A549 (cell line): ENCODE measurements around the gene SYS1. TPM values are rescaled to one million over a fixed set of nuclear protein-coding genes. Genes with fewer than 3 reads are reported as not detected.

Source experiments
- ATAC-seq, 2 experiments: fragments of 200-7000 bp in 1 of 2; fragments of >200 bp in 1 of 2; cut with Nextera tagmentation in 1 of 2; cut with Tn5 transposase in 1 of 2; 3 replicates each; pipeline versions ENCODE4 v1.8.0 to v1.9.1; 2018 to 2020; ENCODE audit warnings: mild to moderate bottlenecking in 1 of 2, moderate library complexity in 1 of 2
- CTCF ChIA-PET: fragments of 300-600 bp; sonication (Branson Sonifier 250); formaldehyde crosslinking; extraction: SDS; loops from one replicate; lab custom pipeline; 2021; ENCODE audit warnings: antibody characterized with exemption, inconsistent platforms; lab: Yijun Ruan, JAX
- POLR2A ChIA-PET: fragments of 350-600 bp; formaldehyde crosslinking; extraction: SDS; loops from one replicate; lab custom pipeline; 2021; ENCODE audit warnings: antibody characterized with exemption, inconsistent platforms; lab: Yijun Ruan, JAX
- DNase-seq, 2 experiments: peaks; one replicate each; pipeline versions ENCODE4 v3.0.0 to v3.0.0-alpha.2; 2011 to 2016; ENCODE audit warnings: low read depth in 1 of 2, low spot score in 1 of 2
- FAIRE-seq: peaks from 2 replicates; lab custom pipeline; 2011; peaks lifted over from hg19 to GRCh38; lab: Jason Lieb, UNC
- H3K27ac ChIP-seq, 2 experiments: fragments of >200 bp; sonication (Bioruptor Twin); formaldehyde crosslinking; 3 replicates each; pipeline ENCODE4 v1.5.1; 2016 to 2017
- H3K4me1 ChIP-seq: fragments of >200 bp; sonication (Bioruptor Twin); formaldehyde crosslinking; 3 replicates; pipeline ENCODE4 v1.6.1; 2016
- H3K4me2 ChIP-seq: fragments of >200 bp; sonication (Bioruptor Twin); formaldehyde crosslinking; 3 replicates; pipeline ENCODE4 v1.6.1; 2016
- H3K4me3 ChIP-seq: fragments of >200 bp; sonication (Bioruptor Twin); formaldehyde crosslinking; 3 replicates; pipeline ENCODE4 v1.5.1; 2016
- H3K9me3 ChIP-seq: fragments of >200 bp; sonication (Bioruptor Twin); formaldehyde crosslinking; 3 replicates; pipeline ENCODE4 v1.6.1; 2016
- CBX8 ChIP-seq: fragments of 200-600 bp; sonication (generic); IDR thresholded peaks from 2 replicates; pipeline ENCODE4 v1.6.1; 2016
- EHMT2 ChIP-seq: fragments of 200-600 bp; sonication (generic); IDR thresholded peaks from 2 replicates; pipeline ENCODE4 v1.6.1; 2016; ENCODE audit warnings: antibody characterized with exemption, low read depth, mild to moderate bottlenecking, moderate library complexity
- ESRRA ChIP-seq: fragments of 150-350 bp; IDR thresholded peaks from 2 replicates; pipeline ENCODE4 v1.6.1; 2014; ENCODE audit warnings: mild to moderate bottlenecking, low read length, borderline replicate concordance
- FOSB ChIP-seq: fragments of 250-450 bp; sonication (Bioruptor Pico); IDR thresholded peaks from 2 replicates; pipeline ENCODE4 v1.5.0; 2020; ENCODE audit warnings: mild to moderate bottlenecking, moderate library complexity
- FOSL2 ChIP-seq, 2 experiments: fragments of 450-650 bp in 1 of 2; fragments of >200 bp in 1 of 2; sonication (Bioruptor Twin) in 1 of 2; formaldehyde crosslinking; IDR thresholded peaks; 2 replicates each; pipeline versions ENCODE4 v1.5.0 to v1.6.1; 2016 to 2020; ENCODE audit warnings: mild to moderate bottlenecking in 1 of 2, moderate library complexity in 1 of 2
- HDAC2 ChIP-seq: fragments of 200-600 bp; sonication (generic); IDR thresholded peaks from 2 replicates; pipeline ENCODE4 v1.6.1; 2016
- HOXB5 ChIP-seq: fragments of 250-450 bp; sonication (Bioruptor Pico); IDR thresholded peaks from 2 replicates; pipeline ENCODE4 v1.5.0; 2020; ENCODE audit warnings: mild to moderate bottlenecking, moderate library complexity
- MAZ ChIP-seq: fragments of 150-350 bp; IDR thresholded peaks from 2 replicates; pipeline ENCODE4 v1.6.1; 2014; ENCODE audit warnings: antibody characterized with exemption, low read depth, low read length, borderline replicate concordance
- MYC ChIP-seq: IDR thresholded peaks from 2 replicates; pipeline ENCODE4 v1.6.1; 2012; ENCODE audit warnings: mild to moderate bottlenecking, inconsistent platforms, low read length, improper control_type of control experiment, borderline replicate concordance
- NFE2L2 ChIP-seq: fragments of 150-350 bp; conservative IDR thresholded peaks from 2 replicates; pipeline ENCODE4 v1.6.1; 2014; ENCODE audit warnings: low read length
- NPAS2 ChIP-seq: fragments of 250-450 bp; sonication (Bioruptor Pico); IDR thresholded peaks from 2 replicates; pipeline ENCODE4 v1.8.0; 2022; ENCODE audit warnings: mild to moderate bottlenecking, moderate library complexity, borderline replicate concordance
- POLR2AphosphoS2 ChIP-seq: conservative IDR thresholded peaks from 2 replicates; pipeline ENCODE4 v1.6.1; 2012; ENCODE audit warnings: low read length, improper control_type of control experiment, inconsistent platforms
- RARB ChIP-seq: fragments of 250-450 bp; sonication (Bioruptor Pico); IDR thresholded peaks from 2 replicates; pipeline ENCODE4 v1.8.0; 2021; ENCODE audit warnings: mild to moderate bottlenecking, moderate library complexity
- RCOR1 ChIP-seq: fragments of 150-350 bp; IDR thresholded peaks from 2 replicates; pipeline ENCODE4 v1.6.1; 2014; ENCODE audit warnings: antibody characterized with exemption, low read length, low read depth
- RFX5 ChIP-seq: fragments of 450-650 bp; IDR thresholded peaks from 2 replicates; pipeline ENCODE4 v1.7.1; 2014; ENCODE audit warnings: antibody characterized with exemption, mild to moderate bottlenecking, moderate library complexity
- TFCP2L1 ChIP-seq: fragments of 250-450 bp; sonication (Bioruptor Pico); IDR thresholded peaks from 2 replicates; pipeline ENCODE4 v1.5.0; 2021; ENCODE audit warnings: mild to moderate bottlenecking
- TP53 ChIP-seq: fragments of 250-450 bp; sonication (Bioruptor Pico); IDR thresholded peaks from 2 replicates; pipeline ENCODE4 v1.5.0; 2021; ENCODE audit warnings: mild to moderate bottlenecking, moderate library complexity
- ZC3H11A ChIP-seq: fragments of 450-650 bp; IDR thresholded peaks from 2 replicates; pipeline ENCODE4 v1.6.1; 2014; ENCODE audit warnings: antibody characterized with exemption, mild to moderate bottlenecking
- ZFP36 ChIP-seq: fragments of 450-650 bp; IDR thresholded peaks from 2 replicates; pipeline ENCODE4 v1.6.1; 2014; ENCODE audit warnings: borderline replicate concordance; ENCODE audit not compliant: partially characterized antibody
- WGBS: methylation state at CpG from one replicate; pipeline ENCODE4 v1.1.6; 2017; ENCODE audit errors: missing lambda C conversion rate; 5-methylcytosine and 5-hydroxymethylcytosine counted together
- polyA plus RNA-seq, 4 experiments: library from polyadenylated mRNA; depleted of rRNA in 3 of 4; stranded (reverse); fragments of >200 nt; fragmentation: RNase III in 1 of 4; extraction: RNeasy Plus Mini Kit Qiagen cat#74134 plus additional on column Dnase treatment in 1 of 4; gene quantifications; 2 replicates in 3 of 4; 3 replicates in 1 of 4; pipeline ENCODE4 v1.2.3, GENCODE V29; 2011 to 2017
- TF ChIP-seq, protein P1 (sequence below): fragments of >200 bp; sonication (Bioruptor Twin); formaldehyde crosslinking; IDR thresholded peaks from 2 replicates; pipeline ENCODE4 v1.6.1; 2016
- TF ChIP-seq, protein P2 (sequence below): fragments of 450-650 bp; IDR thresholded peaks from 2 replicates; pipeline ENCODE4 v1.6.1; 2014; ENCODE audit warnings: antibody characterized with exemption
- TF ChIP-seq, protein P3 (sequence below): IDR thresholded peaks from 2 replicates; pipeline ENCODE4 v1.6.1; 2012
- TF ChIP-seq, protein P4 (sequence below): IDR thresholded peaks from 2 replicates; pipeline ENCODE4 v1.6.1; 2012
- TF ChIP-seq, protein P5 (sequence below): fragments of 150-350 bp; IDR thresholded peaks from 2 replicates; pipeline ENCODE4 v1.6.1; 2014; ENCODE audit warnings: low read depth, mild to moderate bottlenecking, low read length
- TF ChIP-seq, protein P6 (sequence below): fragments of >200 bp; sonication (Bioruptor Twin); formaldehyde crosslinking; IDR thresholded peaks from 3 replicates; pipeline ENCODE4 v1.5.1; 2016
- TF ChIP-seq, protein P7 (sequence below): fragments of >200 bp; sonication (Bioruptor Twin); formaldehyde crosslinking; IDR thresholded peaks from 3 replicates; pipeline ENCODE4 v1.6.1; 2016

SYS1 gene
- polyA plus RNA-seq, 2 of the 4 experiments (the other 2 are of a cell fraction), result 20.2 to 27.6 TPM

DNA sequence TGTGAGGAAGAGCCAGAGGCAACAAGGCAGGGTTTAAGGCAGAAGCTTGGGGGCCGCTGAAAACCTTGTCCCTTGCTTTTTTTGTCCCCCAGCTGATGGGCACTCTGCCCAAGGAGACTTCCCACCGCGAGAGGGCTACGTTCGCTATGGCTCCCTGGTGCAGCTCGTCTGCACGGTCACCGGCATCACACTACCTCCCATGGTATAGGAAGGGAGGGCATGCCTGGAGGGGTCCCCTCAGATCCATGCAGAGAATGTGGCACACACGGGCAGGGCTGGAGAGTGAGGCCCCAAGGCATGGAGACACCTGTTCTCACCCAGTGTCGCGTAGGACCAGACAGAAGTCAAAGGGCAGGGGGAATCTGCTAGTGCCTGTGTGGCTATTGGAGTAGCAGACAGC is 49.0 kb upstream of the SYS1 start:
- Histone ChIP-seq H3K27ac (no peak overlapping the region), H3K9me3 (no peaks in the 10 kb centered on the region), H3K4me2 (no peak overlapping the region), H3K4me3 (no peak overlapping the region), H3K4me1 (no peaks in the 10 kb centered on the region)
- ATAC-seq, result no peak
- FAIRE-seq, result no peak
- WGBS, result 76% methylated on average over 11 of the region's 11 CpGs
- ChIA-PET POLR2A (no interaction called here), CTCF (interaction anchor here (1.0 to 3.0 kb wide), 13 partner anchors 9 to 457 kb away, joined by 3 to 27 read pairs (median 5); no protein-coding TSS in a partner anchor)
- DNase-seq, result no peak
- TF ChIP-seq, protein P1, sequence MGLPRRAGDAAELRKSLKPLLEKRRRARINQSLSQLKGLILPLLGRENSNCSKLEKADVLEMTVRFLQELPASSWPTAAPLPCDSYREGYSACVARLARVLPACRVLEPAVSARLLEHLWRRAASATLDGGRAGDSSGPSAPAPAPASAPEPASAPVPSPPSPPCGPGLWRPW, result no peak
- TF ChIP-seq, protein P2, sequence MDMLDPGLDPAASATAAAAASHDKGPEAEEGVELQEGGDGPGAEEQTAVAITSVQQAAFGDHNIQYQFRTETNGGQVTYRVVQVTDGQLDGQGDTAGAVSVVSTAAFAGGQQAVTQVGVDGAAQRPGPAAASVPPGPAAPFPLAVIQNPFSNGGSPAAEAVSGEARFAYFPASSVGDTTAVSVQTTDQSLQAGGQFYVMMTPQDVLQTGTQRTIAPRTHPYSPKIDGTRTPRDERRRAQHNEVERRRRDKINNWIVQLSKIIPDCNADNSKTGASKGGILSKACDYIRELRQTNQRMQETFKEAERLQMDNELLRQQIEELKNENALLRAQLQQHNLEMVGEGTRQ, result no peak
- TF ChIP-seq CBX8 (no peak), HDAC2 (no peak), ZC3H11A (no peak), ZFP36 (no peak), HOXB5 (CRISPR knock-in tag) (no peak), POLR2AphosphoS2 (no peak), RCOR1 (no peak), EHMT2 (no peak), RFX5 (no peak)
- TF ChIP-seq, protein P3, sequence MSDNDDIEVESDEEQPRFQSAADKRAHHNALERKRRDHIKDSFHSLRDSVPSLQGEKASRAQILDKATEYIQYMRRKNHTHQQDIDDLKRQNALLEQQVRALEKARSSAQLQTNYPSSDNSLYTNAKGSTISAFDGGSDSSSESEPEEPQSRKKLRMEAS, result no peak
- TF ChIP-seq, protein P4, sequence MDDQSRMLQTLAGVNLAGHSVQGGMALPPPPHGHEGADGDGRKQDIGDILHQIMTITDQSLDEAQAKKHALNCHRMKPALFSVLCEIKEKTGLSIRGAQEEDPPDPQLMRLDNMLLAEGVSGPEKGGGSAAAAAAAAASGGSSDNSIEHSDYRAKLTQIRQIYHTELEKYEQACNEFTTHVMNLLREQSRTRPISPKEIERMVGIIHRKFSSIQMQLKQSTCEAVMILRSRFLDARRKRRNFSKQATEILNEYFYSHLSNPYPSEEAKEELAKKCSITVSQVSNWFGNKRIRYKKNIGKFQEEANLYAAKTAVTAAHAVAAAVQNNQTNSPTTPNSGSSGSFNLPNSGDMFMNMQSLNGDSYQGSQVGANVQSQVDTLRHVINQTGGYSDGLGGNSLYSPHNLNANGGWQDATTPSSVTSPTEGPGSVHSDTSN, result no peak

DNA sequence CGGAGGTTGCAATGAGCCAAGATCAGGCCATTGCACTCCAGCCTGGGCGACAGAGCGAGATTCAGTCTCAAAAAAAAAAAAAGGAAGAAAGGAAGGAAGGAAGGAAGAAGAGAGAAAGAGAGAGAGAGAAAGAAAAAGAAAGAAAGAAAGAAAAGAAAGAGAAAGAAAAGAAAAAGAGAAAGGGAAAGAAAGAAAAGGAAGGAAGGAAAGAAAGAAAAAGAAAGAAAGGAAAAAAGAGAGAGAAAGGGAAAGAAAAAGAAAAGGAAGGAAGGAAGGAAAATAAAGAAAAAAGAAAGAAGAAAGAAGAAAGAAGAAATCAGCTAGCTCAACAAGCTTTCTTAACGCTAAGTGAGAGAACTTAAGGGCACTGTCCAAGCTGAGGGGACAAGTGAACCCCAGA is 47.3 kb upstream of the SYS1 start:
- H3K4me2 ChIP-seq, result no peak overlapping the region
- ATAC-seq (no peak), DNase-seq (no peak)
- TF ChIP-seq RFX5 (no peak), ESRRA (no peak), MAZ (no peak), TP53 (no peak), HOXB5 (CRISPR knock-in tag) (no peak), FOSL2 (IDR thresholded peaks at IDR 0.05) (no peak), FOSL2 (CRISPR knock-in tag; IDR thresholded peaks at IDR 0.05) (no peak), TFCP2L1 (CRISPR knock-in tag) (no peak), RARB (CRISPR knock-in tag) (no peak), FOSB (CRISPR knock-in tag) (no peak), MYC (no peak), NFE2L2 (no peak), RCOR1 (no peak), NPAS2 (CRISPR knock-in tag) (no peak), EHMT2 (no peak)
- TF ChIP-seq, protein P2, result no peak
- TF ChIP-seq, protein P5, sequence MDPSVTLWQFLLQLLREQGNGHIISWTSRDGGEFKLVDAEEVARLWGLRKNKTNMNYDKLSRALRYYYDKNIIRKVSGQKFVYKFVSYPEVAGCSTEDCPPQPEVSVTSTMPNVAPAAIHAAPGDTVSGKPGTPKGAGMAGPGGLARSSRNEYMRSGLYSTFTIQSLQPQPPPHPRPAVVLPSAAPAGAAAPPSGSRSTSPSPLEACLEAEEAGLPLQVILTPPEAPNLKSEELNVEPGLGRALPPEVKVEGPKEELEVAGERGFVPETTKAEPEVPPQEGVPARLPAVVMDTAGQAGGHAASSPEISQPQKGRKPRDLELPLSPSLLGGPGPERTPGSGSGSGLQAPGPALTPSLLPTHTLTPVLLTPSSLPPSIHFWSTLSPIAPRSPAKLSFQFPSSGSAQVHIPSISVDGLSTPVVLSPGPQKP, result no peak
- TF ChIP-seq, protein P6, sequence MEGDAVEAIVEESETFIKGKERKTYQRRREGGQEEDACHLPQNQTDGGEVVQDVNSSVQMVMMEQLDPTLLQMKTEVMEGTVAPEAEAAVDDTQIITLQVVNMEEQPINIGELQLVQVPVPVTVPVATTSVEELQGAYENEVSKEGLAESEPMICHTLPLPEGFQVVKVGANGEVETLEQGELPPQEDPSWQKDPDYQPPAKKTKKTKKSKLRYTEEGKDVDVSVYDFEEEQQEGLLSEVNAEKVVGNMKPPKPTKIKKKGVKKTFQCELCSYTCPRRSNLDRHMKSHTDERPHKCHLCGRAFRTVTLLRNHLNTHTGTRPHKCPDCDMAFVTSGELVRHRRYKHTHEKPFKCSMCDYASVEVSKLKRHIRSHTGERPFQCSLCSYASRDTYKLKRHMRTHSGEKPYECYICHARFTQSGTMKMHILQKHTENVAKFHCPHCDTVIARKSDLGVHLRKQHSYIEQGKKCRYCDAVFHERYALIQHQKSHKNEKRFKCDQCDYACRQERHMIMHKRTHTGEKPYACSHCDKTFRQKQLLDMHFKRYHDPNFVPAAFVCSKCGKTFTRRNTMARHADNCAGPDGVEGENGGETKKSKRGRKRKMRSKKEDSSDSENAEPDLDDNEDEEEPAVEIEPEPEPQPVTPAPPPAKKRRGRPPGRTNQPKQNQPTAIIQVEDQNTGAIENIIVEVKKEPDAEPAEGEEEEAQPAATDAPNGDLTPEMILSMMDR, result no peak
- TF ChIP-seq, protein P7, sequence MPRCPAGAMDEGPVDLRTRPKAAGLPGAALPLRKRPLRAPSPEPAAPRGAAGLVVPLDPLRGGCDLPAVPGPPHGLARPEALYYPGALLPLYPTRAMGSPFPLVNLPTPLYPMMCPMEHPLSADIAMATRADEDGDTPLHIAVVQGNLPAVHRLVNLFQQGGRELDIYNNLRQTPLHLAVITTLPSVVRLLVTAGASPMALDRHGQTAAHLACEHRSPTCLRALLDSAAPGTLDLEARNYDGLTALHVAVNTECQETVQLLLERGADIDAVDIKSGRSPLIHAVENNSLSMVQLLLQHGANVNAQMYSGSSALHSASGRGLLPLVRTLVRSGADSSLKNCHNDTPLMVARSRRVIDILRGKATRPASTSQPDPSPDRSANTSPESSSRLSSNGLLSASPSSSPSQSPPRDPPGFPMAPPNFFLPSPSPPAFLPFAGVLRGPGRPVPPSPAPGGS, result no peak
- TF ChIP-seq, all 56 proteins: peak for 0
- WGBS, result 84% methylated on average over 4 of the region's 4 CpGs
- H3K4me3 ChIP-seq, result no peak overlapping the region
- no peak for FAIRE-seq
- ChIA-PET CTCF (interaction anchor here (0.7 to 10.0 kb wide), 10 partner anchors 10 to 454 kb away, joined by 3 to 135 read pairs (median 4); no protein-coding TSS in a partner anchor), POLR2A (no interaction called here)
- no peaks in the 10 kb centered on the region for H3K4me1 ChIP-seq
- no peaks in the 10 kb centered on the region for H3K9me3 ChIP-seq
- no peak overlapping the region for H3K27ac ChIP-seq
